ENCODE results near the gene KRTAP10-10.
"Not testable (repeated sequence)": the region's sequence is repeated elsewhere in the genome, so short reads cannot be mapped to it uniquely, and the experiment has no call there.

Gene KRTAP10-10

DNA sequence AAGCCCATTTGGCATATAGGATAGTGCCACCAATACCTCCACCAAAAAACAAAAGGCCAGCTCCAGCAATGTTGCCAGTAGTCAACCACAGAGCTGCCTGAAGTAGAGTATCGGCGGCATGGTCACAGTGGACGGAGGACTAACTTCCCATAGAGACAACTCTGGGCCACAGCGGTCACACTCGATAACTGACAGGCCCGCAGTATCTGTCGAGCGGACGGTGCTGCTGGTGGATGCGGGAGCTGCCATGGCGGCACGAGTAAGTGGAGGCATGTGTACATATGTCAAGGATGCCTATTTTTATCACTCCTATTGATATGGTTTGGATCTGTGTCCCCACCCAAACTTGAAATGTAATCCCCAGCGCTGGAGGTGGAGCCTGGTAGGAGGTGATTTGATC, 40.7 kb downstream of the KRTAP10-10 start:
- no peaks in the 10 kb centered on the region for H3K36me3 ChIP-seq (ENCODE audit: control insufficient read depth, insufficient read depth, low read length, severe bottlenecking)
- DNase-seq (ENCODE audit: low read depth) = no peak
- no peaks in the 10 kb centered on the region for H3K4me1 ChIP-seq (ENCODE audit: control insufficient read depth, insufficient read depth, low read length)
- peaks cover 11% of the 10 kb centered on the region for H3K9me3 ChIP-seq (ENCODE audit: control insufficient read depth, low read length)
- no peak overlapping the region for H3K9ac ChIP-seq (ENCODE audit: low read length)
- peaks cover 12% of the 10 kb centered on the region for H3K27me3 ChIP-seq (replicated peaks; ENCODE audit: control insufficient read depth, insufficient read depth, low read length)
- no peak overlapping the region for H3K4me3 ChIP-seq (ENCODE audit: low read length)

DNA sequence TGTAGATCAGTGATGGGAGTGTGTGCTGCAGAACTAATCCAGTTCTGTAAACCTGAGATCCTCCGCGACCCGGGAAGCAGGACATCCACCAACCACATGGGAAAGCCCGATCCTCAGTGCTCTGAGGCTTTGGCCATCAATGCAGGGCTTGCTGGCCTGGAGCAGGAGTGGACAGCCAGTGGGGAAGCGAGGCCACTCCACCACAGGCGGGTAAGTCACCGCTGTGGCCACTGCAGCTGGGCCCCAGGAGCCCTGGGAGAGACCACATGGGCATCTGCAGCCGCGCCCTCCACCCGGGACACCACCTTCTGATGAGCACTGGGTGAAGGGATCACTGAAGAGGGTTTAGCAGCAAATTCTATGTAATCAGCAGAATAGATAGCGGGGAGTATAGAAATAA, 44.0 kb downstream of the KRTAP10-10 start:
- Histone ChIP-seq H3K4me3 (ENCODE audit: low read length) (no peak overlapping the region), H3K9ac (ENCODE audit: low read length) (no peak overlapping the region), H3K36me3 (ENCODE audit: control insufficient read depth, insufficient read depth, low read length, severe bottlenecking) (no peaks in the 10 kb centered on the region), H3K9me3 (ENCODE audit: control insufficient read depth, low read length) (no peaks in the 10 kb centered on the region), H3K4me1 (ENCODE audit: control insufficient read depth, insufficient read depth, low read length) (no peaks in the 10 kb centered on the region), H3K27me3 (replicated peaks; ENCODE audit: control insufficient read depth, insufficient read depth, low read length) (peaks cover 20% of the 10 kb centered on the region)
- no peak for DNase-seq (ENCODE audit: low read depth)

DNA sequence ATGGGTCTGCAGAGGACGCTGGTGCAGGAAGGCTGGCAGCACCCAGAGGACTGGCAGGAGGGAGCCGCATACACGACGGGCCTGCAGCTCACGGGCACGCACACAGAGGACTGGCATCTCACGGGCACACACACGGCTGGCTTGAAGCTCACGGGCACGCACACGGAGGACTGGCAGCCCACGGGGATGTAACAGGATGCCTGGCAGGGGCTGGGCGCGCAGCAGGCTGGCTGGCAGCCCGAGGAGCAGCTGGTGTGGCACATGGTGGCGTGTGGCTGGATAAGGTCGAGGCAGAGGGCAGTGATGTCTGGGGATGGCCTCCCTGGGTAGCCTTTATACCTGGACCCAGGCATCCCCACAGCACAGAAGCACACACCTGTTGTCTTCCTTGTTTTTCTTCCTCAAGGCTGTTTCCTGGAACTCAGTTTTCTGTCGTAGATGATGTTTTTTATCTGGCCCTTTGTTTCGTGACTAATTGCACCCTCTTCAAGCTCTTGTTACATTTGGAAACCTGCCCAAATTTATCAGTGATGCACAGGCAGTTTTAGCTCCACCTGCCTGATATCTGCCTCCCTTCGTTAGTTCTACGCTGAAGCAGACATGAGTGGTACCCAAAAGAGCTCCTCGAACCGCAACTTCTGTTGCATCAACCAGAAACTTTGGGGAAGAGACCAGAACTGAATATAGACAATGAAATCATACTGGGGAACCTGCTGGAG, 44.9 kb downstream of the KRTAP10-10 start, which contains the start of gene KRTAP12-1:
KRTAP12-1 (minus strand) TSS at position 303 of the 719 bp plus-strand sequence; CDS start at position 263, 40 bp downstream.
- Histone ChIP-seq H3K4me1 (ENCODE audit: control insufficient read depth, insufficient read depth, low read length) (no peaks in the 10 kb centered on the region), H3K27me3 (replicated peaks; ENCODE audit: control insufficient read depth, insufficient read depth, low read length) (peaks cover 16% of the 10 kb centered on the region)
- DNase-seq (ENCODE audit: low read depth) = no peak

DNA sequence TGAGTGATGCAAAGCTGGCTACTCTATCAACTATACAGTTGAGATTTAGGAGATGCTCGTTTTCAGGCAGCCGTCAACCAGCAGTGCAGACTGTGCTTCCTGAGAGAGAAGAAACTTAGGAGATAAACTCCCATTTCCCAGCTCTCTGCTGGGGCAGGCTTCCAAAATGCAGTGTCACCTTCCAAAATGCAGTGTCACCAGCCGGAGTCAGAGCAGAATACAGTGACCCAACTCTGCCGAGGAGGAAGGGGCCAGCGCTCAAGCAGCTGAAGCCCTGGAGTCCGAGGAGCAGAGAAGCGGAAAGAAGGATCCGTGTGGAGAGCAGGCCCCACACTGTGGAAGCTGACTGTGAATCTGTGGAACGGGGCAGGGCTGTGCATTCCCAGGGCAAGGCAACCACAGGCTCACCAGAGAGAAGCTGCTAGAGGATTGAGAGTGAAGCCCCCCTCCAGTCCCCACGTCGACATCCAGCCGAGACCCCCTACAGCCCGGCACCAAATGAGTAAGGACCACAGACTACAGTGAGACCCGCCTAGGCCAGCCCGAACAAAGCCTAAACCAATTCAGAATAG, 45.5 kb downstream of the KRTAP10-10 start:
- DNase-seq (ENCODE audit: low read depth) = no peak
- H3K27me3 ChIP-seq (replicated peaks; ENCODE audit: control insufficient read depth, insufficient read depth, low read length) = peaks cover 15% of the 10 kb centered on the region

More for the DNA sequence above, 44.9 kb downstream of the KRTAP10-10 start, which contains the start of gene KRTAP12-1:
- H3K9me3 ChIP-seq (ENCODE audit: control insufficient read depth, low read length) = no peaks in the 10 kb centered on the region
- no peaks in the 10 kb centered on the region for H3K36me3 ChIP-seq (ENCODE audit: control insufficient read depth, insufficient read depth, low read length, severe bottlenecking)
- H3K9ac ChIP-seq (ENCODE audit: low read length) = no peak within 1 kb of the TSS
- no peak within 1 kb of the TSS for H3K4me3 ChIP-seq (ENCODE audit: low read length)

DNA sequence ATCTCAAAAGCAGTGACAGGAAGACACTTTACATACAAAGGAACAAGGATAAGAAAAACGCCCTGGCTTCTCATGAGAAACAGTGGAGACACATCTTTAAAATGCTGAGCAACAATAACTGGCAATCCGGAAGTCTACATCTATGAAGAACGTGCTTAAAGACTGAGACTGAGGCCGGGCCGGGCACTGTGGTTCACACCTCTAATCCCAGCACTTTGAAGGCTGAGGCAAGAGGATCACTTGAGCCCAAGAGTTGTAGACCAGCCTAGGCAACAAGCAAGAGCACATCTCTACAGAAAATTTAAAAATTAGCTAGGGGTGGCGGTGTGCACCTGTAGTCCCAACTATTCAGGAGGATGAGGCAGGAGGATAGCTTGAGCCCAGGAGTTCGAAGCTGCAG, 46.9 kb downstream of the KRTAP10-10 start:
- no peak for DNase-seq (ENCODE audit: low read depth)
- Histone ChIP-seq H3K9me3 (ENCODE audit: control insufficient read depth, low read length) (no peaks in the 10 kb centered on the region), H3K4me1 (ENCODE audit: control insufficient read depth, insufficient read depth, low read length) (no peaks in the 10 kb centered on the region), H3K36me3 (ENCODE audit: control insufficient read depth, insufficient read depth, low read length, severe bottlenecking) (no peaks in the 10 kb centered on the region), H3K9ac (ENCODE audit: low read length) (no peak overlapping the region), H3K27me3 (replicated peaks; ENCODE audit: control insufficient read depth, insufficient read depth, low read length) (peaks cover 21% of the 10 kb centered on the region), H3K4me3 (ENCODE audit: low read length) (no peak overlapping the region)

More for the DNA sequence above, 45.5 kb downstream of the KRTAP10-10 start:
- Histone ChIP-seq H3K4me1 (ENCODE audit: control insufficient read depth, insufficient read depth, low read length) (no peaks in the 10 kb centered on the region), H3K36me3 (ENCODE audit: control insufficient read depth, insufficient read depth, low read length, severe bottlenecking) (no peaks in the 10 kb centered on the region), H3K9ac (ENCODE audit: low read length) (no peak overlapping the region), H3K9me3 (ENCODE audit: control insufficient read depth, low read length) (no peaks in the 10 kb centered on the region), H3K4me3 (ENCODE audit: low read length) (no peak overlapping the region)

DNA sequence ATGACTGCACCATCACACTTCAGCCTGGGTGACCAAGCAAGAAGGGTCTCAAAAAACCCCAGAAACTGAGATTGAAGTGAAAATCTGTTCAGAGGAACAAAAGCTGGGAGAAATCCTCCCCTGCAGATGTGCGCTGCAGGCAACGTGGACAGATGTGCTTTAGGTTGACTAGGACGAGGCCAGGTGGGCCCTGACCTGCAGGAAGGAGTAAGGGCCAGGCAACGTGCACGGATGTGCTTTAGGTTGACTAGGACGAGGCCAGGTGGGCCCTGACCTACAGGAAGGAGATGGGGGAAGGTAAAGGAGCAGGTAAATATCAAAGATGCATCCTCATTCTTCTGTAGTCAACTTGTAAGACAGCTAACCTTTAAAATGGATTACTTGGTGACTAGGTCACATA, 47.3 kb downstream of the KRTAP10-10 start:
- Histone ChIP-seq H3K9me3 (ENCODE audit: control insufficient read depth, low read length) (no peaks in the 10 kb centered on the region), H3K36me3 (ENCODE audit: control insufficient read depth, insufficient read depth, low read length, severe bottlenecking) (no peaks in the 10 kb centered on the region), H3K9ac (ENCODE audit: low read length) (no peak overlapping the region), H3K4me1 (ENCODE audit: control insufficient read depth, insufficient read depth, low read length) (no peaks in the 10 kb centered on the region), H3K27me3 (replicated peaks; ENCODE audit: control insufficient read depth, insufficient read depth, low read length) (peaks cover 21% of the 10 kb centered on the region), H3K4me3 (ENCODE audit: low read length) (no peak overlapping the region)
- DNase-seq (ENCODE audit: low read depth) = no peak

DNA sequence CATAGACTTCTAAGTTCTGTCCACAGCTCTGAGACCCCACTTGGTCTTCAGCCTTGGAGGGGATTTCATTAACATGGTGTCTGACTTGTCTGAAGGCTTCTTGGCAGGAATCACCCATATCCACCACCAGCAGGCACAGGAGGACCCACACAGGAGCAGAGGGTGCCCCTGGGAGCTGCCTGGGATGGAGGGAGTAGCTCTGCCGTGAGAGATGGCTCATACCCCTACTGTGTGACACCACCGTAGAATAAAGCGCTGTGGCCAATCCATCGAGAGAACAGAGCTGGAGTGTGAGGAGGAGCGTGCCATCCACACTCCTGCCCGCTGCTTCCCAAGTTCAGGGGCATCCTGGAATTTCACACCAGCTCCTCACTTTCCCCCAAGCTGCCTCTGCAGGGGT, 47.9 kb downstream of the KRTAP10-10 start:
- H3K4me1 ChIP-seq (ENCODE audit: control insufficient read depth, insufficient read depth, low read length); H3K36me3 ChIP-seq (ENCODE audit: control insufficient read depth, insufficient read depth, low read length, severe bottlenecking); H3K4me3 ChIP-seq (ENCODE audit: low read length); H3K9ac ChIP-seq (ENCODE audit: low read length); DNase-seq (ENCODE audit: low read depth); H3K9me3 ChIP-seq (ENCODE audit: control insufficient read depth, low read length): not testable (repeated sequence)
- peaks cover 21% of the 10 kb centered on the region for H3K27me3 ChIP-seq (replicated peaks; ENCODE audit: control insufficient read depth, insufficient read depth, low read length)

DNA sequence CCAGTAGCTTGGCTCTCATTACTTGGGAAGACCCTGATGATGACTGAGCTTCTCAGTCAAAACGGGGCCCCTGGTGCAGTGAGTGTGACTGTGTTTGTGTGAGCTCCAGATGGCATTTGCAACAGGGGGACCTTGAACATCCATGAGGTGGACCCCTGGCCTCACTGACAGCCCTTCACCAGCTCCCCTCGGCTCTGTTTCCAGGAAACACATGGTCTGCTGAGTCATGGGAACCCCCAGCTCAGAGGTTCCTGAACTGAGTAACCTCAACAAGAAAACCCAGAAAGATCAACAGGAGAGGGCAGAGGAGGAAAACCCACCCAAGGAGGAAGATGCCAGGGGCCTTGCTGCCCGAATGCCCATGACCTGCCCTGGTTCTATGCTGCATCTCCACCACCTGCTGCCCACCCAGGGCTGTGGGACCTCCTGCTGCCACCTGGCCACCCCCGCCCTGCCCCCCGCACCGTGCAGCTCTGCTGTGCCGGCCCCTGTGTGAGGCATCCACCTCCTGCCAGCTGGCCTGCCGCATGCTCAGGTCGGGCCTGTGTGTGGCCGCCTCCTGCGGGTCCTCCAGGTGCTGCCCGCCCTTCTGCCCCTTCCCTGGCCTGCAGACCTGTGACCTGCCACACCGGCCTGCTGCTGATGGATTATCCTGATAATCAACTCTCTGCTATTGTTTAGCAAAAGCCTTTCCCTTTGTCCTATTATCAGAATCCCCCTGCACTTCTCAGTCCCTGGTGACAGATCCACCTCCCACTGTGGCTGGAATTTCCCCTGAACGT, 49.0 kb downstream of the KRTAP10-10 start:
- H3K27me3 ChIP-seq (replicated peaks; ENCODE audit: control insufficient read depth, insufficient read depth, low read length) = peaks cover 23% of the 10 kb centered on the region

DNA sequence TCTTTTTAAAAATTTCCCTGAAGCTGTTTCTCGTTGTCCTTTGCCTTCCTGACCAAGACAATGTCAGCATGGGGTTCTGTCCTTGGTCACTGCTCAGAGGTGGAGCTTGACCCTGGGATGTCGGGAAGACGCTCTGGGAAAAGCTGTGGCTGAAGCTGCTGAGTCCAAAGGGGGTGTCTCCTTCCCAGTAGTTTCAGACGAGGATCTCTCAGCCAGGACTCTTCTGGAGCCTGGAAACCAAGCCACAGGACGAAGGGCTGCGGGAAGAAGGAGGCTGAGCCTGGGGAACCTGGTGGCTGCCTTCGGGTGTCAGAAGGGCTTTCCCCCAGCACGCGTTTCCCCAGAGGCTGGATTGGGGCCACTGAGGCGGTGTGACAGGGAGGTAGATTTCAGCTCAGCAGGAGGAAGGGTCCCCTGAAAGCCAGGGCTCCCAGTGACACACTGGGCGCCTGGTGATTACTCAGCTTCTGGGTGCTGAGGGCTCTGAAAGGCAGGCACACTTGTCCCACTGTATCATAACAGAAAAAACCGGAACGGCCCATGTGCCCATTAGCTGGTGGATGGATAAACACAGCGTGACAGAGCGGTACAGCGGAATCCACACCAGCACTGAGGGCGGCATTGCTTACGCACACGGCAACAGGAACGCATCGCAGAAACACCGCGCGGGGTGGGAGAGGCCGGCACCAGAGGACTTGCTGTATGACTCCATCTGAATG, 49.8 kb downstream of the KRTAP10-10 start:
- Histone ChIP-seq H3K4me3 (ENCODE audit: low read length) (no peak overlapping the region), H3K9ac (ENCODE audit: low read length) (no peak overlapping the region), H3K27me3 (replicated peaks; ENCODE audit: control insufficient read depth, insufficient read depth, low read length) (peaks cover 24% of the 10 kb centered on the region), H3K36me3 (ENCODE audit: control insufficient read depth, insufficient read depth, low read length, severe bottlenecking) (no peaks in the 10 kb centered on the region), H3K4me1 (ENCODE audit: control insufficient read depth, insufficient read depth, low read length) (no peaks in the 10 kb centered on the region), H3K9me3 (ENCODE audit: control insufficient read depth, low read length) (peaks cover 2% of the 10 kb centered on the region)
- no peak for DNase-seq (ENCODE audit: low read depth)

More for the DNA sequence above, 49.0 kb downstream of the KRTAP10-10 start:
- H3K4me3 ChIP-seq (ENCODE audit: low read length) = no peak overlapping the region
- no peak overlapping the region for H3K9ac ChIP-seq (ENCODE audit: low read length)
- no peaks in the 10 kb centered on the region for H3K9me3 ChIP-seq (ENCODE audit: control insufficient read depth, low read length)
- H3K4me1 ChIP-seq (ENCODE audit: control insufficient read depth, insufficient read depth, low read length) = no peaks in the 10 kb centered on the region
- no peaks in the 10 kb centered on the region for H3K36me3 ChIP-seq (ENCODE audit: control insufficient read depth, insufficient read depth, low read length, severe bottlenecking)
- DNase-seq (ENCODE audit: low read depth) = no peak

DNA sequence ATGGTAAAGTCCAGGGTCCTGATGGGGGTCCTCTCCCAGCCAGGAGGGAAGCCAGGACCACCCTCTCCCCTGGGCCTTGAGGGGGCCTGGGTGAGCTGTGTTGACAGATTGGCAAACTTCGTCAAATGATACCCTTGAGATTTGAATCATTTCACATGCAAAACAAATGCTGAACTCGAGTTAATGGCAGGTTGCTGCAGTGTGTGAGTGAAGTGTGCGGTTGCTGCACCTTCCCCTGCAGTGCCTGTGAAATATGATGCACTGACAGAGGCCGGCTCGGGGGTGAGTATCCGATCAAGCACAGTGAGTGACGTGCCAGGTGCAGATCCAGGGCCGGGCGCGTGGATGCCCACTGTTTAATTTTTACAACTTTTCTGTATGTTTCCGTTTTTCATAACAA, 50.5 kb downstream of the KRTAP10-10 start:
- H3K9me3 ChIP-seq (ENCODE audit: control insufficient read depth, low read length) = peaks cover 9% of the 10 kb centered on the region
- no peaks in the 10 kb centered on the region for H3K4me1 ChIP-seq (ENCODE audit: control insufficient read depth, insufficient read depth, low read length)
- no peaks in the 10 kb centered on the region for H3K36me3 ChIP-seq (ENCODE audit: control insufficient read depth, insufficient read depth, low read length, severe bottlenecking)
- H3K27me3 ChIP-seq (replicated peaks; ENCODE audit: control insufficient read depth, insufficient read depth, low read length) = peaks cover 24% of the 10 kb centered on the region
- no peak overlapping the region for H3K9ac ChIP-seq (ENCODE audit: low read length)
- no peak for DNase-seq (ENCODE audit: low read depth)
- H3K4me3 ChIP-seq (ENCODE audit: low read length) = no peak overlapping the region

Data from adipocyte (in vitro differentiated cells).